Stimulated activated CD8-positive, alpha-beta memory T cell treated with anti-CD3 and anti-CD28 coated beads, Interleukin-7, amount 100 ng/mL, for 24 hours (primary cell): ENCODE data around the gene SEC61G.

Experiments used
- DNase-seq: peaks from one replicate; pipeline ENCODE4 v3.0.0-alpha.2; 2020; ENCODE audit warnings: low read depth

Gene SEC61G

GRCh38 chr7:54764861-54765260 is 5.8 kb upstream of the SEC61G start:
- no peak for DNase-seq

- DNase-seq: no peak
Observed at GRCh38 chr7:54757711-54758110, 1.3 kb downstream of the SEC61G start.

GRCh38 chr7:54749200-54749599 is 9.8 kb downstream of the SEC61G start:
- no peak for DNase-seq

GRCh38 chr7:54747234-54747633 is 11.8 kb downstream of the SEC61G start:
- no peak for DNase-seq

GRCh38 chr7:54743580-54743979 is 15.4 kb downstream of the SEC61G start:
- DNase-seq: no peak

GRCh38 chr7:54738737-54739136 is 20.3 kb downstream of the SEC61G start:
- no peak for DNase-seq

GRCh38 chr7:54729107-54729506 is 29.9 kb downstream of the SEC61G start:
- DNase-seq: no peak

GRCh38 chr7:54728411-54728810 is 30.6 kb downstream of the SEC61G start:
- no peak for DNase-seq

GRCh38 chr7:54725255-54725654 is 33.8 kb downstream of the SEC61G start:
- no peak for DNase-seq

GRCh38 chr7:54722502-54722901 is 36.5 kb downstream of the SEC61G start:
- DNase-seq: no peak

- DNase-seq: no peak
Observed at GRCh38 chr7:54722026-54722425, 37.0 kb downstream of the SEC61G start.

- no peak for DNase-seq
Observed at GRCh38 chr7:54719974-54720373, 39.0 kb downstream of the SEC61G start.

GRCh38 chr7:54719425-54719824 is 39.6 kb downstream of the SEC61G start:
- no peak for DNase-seq

- DNase-seq: no peak
Observed at GRCh38 chr7:54712820-54713219, 46.2 kb downstream of the SEC61G start.

GRCh38 chr7:54711900-54712595 is 47.0 kb downstream of the SEC61G start:
- DNase-seq: no peak

- DNase-seq: no peak
Observed at GRCh38 chr7:54709283-54709682, 49.7 kb downstream of the SEC61G start.

- DNase-seq: no peak
Observed at GRCh38 chr7:54705436-54705835, 53.6 kb downstream of the SEC61G start.

- no peak for DNase-seq
Observed at GRCh38 chr7:54704851-54705250, 54.2 kb downstream of the SEC61G start.
